Stimulated activated effector memory CD8-positive, alpha-beta T cell treated with anti-CD3 and anti-CD28 coated beads, Interleukin-12 subunit alpha, Interleukin-12 subunit beta, amount 100 ng/mL, for 72 hours (primary cell): ENCODE data around the gene RWDD2A.

Experiments used
- ATAC-seq: fragments of 150-1000 bp; cut with Tn5 transposase; 2 replicates; pipeline ENCODE4 v1.10.0; 2021
- DNase-seq, 2 donors: peaks; one replicate each; pipeline ENCODE4 v3.0.0; 2021 to 2022; ENCODE audit warnings: low spot score in 2 of 2
- H3K27ac Mint-ChIP-seq: one replicate; pipeline ENCODE4 v1.8.0; 2022; ENCODE audit warnings: mild to moderate bottlenecking, mixed read lengths
- H3K36me3 Mint-ChIP-seq: one replicate; pipeline ENCODE4 v1.8.0; 2022; ENCODE audit warnings: mild to moderate bottlenecking, mixed read lengths
- H3K4me1 Mint-ChIP-seq: one replicate; pipeline ENCODE4 v1.8.0; 2022; ENCODE audit warnings: mixed read lengths
- H3K4me3 Mint-ChIP-seq: one replicate; pipeline ENCODE4 v1.8.0; 2022; ENCODE audit warnings: mild to moderate bottlenecking, mixed read lengths
- H3K9me3 Mint-ChIP-seq: one replicate; pipeline ENCODE4 v1.8.0; 2022; ENCODE audit warnings: mixed read lengths

RWDD2A gene

DNA sequence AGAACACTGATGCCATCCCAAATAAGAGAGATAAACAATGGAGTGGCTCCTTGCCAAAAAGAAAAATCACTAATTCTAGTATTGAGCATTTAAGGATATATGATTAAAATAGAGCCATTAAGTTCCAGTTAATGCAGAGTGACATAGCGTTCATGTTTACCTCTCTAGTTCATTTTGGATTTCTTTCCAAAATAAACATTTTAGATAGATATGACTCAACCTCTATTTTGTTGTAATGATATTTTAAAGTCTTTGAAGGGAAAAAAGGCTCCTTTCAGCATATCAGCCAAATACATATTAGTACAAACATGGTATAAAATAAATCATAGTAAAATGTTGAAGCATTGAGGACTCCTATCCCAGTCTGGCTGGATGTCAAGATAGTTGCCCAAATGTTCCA, 33.4 kb downstream of the RWDD2A start:
- no peaks in the 10 kb centered on the region for H3K4me1 Mint-ChIP-seq
- no peak for ATAC-seq

DNA sequence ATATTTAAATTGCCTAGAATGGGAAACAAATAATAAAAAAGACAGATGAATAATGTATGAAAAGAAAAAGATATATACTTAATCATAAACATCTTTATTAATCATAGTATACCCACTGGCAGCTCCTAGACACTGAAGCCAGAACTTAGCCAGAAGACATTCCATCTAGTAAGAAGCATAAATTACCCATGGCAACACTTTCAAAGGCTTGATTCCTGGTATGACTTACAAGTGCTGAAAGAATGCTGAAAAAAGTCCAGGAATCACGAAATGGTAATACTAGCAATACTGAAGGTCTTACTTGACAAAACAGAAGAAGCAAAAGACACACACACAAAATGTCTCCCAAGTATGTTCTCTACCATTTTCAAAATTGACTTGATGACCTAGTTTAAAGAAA, 38.0 kb downstream of the RWDD2A start:
- DNase-seq (no peak), ATAC-seq (no peak)
- Mint-ChIP-seq H3K4me3 (no peak overlapping the region), H3K36me3 (no peaks in the 10 kb centered on the region), H3K4me1 (no peaks in the 10 kb centered on the region), H3K27ac (no peak overlapping the region), H3K9me3 (no peaks in the 10 kb centered on the region)

More for the DNA sequence above, 33.4 kb downstream of the RWDD2A start:
- Mint-ChIP-seq H3K4me3 (no peak overlapping the region), H3K9me3 (no peaks in the 10 kb centered on the region), H3K27ac (no peak overlapping the region), H3K36me3 (no peaks in the 10 kb centered on the region)
- no peak for DNase-seq

DNA sequence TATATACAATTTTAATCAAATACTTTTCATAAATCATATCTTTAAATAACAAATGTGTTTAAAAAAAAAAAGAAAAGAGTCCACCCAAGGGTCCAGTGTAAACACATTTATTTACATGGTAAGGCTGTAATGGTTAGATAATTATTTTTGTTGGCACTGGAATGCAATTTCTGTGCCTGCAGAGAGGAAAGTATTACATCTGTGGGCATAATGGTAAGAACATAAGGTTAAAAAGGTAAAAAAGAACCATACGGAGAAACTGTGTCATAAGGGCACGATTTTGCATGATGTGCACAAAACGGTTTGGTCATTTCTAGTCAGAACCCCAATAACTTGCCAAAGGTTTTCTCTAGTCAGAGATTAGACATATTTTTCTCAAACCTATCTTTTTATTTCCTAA, 54.3 kb downstream of the RWDD2A start:
- Mint-ChIP-seq H3K27ac (no peak overlapping the region), H3K9me3 (no peaks in the 10 kb centered on the region), H3K4me1 (no peaks in the 10 kb centered on the region), H3K4me3 (no peak overlapping the region), H3K36me3 (no peaks in the 10 kb centered on the region)
- no peak for ATAC-seq
- DNase-seq, result no peak
